ENCODE data around the gene STK32C. TPM values are rescaled to one million over a fixed set of nuclear protein-coding genes. Genes with fewer than 3 reads are reported as not detected.

The STK32C gene
- total and polyA plus RNA-seq, 2 donors (not counting 1 experiment from before 2014, with no cell fraction given) = 9.9 to 16.8 TPM

- Histone ChIP-seq H2AFZ (ENCODE audit: insufficient read depth, low read depth, low read length, poor library complexity, severe bottlenecking) (no peak overlapping the region), H3K79me2 (ENCODE audit: control insufficient read depth, insufficient read depth, low read length) (no peaks in the 10 kb centered on the region), H3K4me1 (ENCODE audit: control insufficient read depth in 2 of 2, insufficient read depth in 2 of 2, low read length in 2 of 2) (no peaks in the 10 kb centered on the region), H4K20me1 (ENCODE audit: control insufficient read depth, insufficient read depth, low read length, poor library complexity, severe bottlenecking) (no peaks in the 10 kb centered on the region), H3K4me3 (ENCODE audit: control extremely low read depth in 1 of 5, extremely low read depth in 1 of 5, insufficient read depth in 1 of 5, low read depth in 2 of 5, low read length in 4 of 5) (no peak overlapping the region), H3K4me2 (replicated peaks; ENCODE audit: low read depth, low read length, poor library complexity, severe bottlenecking) (no peak overlapping the region), H3K9ac (ENCODE audit: low read length) (no peak overlapping the region), H3K9me3 (ENCODE audit: control extremely low read depth in 1 of 3, control insufficient read depth in 2 of 3, insufficient read depth in 1 of 3, low read length in 2 of 3) (no peaks in the 10 kb centered on the region), H3K36me3 (replicated peaks in 1 of 2; ENCODE audit: control extremely low read depth in 1 of 2, control insufficient read depth in 1 of 2, extremely low read depth in 1 of 2, insufficient read depth in 2 of 2, low read length in 1 of 2) (no peaks in the 10 kb centered on the region), H3K27ac (ENCODE audit: low read length in 2 of 2) (no peak overlapping the region), H3K27me3 (replicated peaks in 1 of 4; ENCODE audit: control extremely low read depth in 1 of 4, control insufficient read depth in 3 of 4, insufficient read depth in 4 of 4, low read length in 3 of 4) (no peaks in the 10 kb centered on the region)
- 91% methylated on average over 47 of the region's 48 CpGs for WGBS (ENCODE audit: insufficient coverage)
- ChIA-PET POLR2A (no interaction called here), CTCF (no interaction called here)
- no peaks in the 10 kb centered on the region for H3K9me3 Mint-ChIP-seq (ENCODE audit: insufficient read depth)
- no peak overlapping the region for H3K27ac Mint-ChIP-seq
- intact Hi-C loops (cut with micrococcal nuclease) = no loop called here
- TF ChIP-seq, protein P1, sequence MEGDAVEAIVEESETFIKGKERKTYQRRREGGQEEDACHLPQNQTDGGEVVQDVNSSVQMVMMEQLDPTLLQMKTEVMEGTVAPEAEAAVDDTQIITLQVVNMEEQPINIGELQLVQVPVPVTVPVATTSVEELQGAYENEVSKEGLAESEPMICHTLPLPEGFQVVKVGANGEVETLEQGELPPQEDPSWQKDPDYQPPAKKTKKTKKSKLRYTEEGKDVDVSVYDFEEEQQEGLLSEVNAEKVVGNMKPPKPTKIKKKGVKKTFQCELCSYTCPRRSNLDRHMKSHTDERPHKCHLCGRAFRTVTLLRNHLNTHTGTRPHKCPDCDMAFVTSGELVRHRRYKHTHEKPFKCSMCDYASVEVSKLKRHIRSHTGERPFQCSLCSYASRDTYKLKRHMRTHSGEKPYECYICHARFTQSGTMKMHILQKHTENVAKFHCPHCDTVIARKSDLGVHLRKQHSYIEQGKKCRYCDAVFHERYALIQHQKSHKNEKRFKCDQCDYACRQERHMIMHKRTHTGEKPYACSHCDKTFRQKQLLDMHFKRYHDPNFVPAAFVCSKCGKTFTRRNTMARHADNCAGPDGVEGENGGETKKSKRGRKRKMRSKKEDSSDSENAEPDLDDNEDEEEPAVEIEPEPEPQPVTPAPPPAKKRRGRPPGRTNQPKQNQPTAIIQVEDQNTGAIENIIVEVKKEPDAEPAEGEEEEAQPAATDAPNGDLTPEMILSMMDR (IDR thresholded peaks at IDR 0.05) = no peak
- TF ChIP-seq EZH2 (IDR thresholded peaks at IDR 0.05; ENCODE audit: borderline replicate concordance, insufficient read depth, low read depth, low read length, poor library complexity, severe bottlenecking) = no peak
- no peaks in the 10 kb centered on the region for H3K4me1 Mint-ChIP-seq
- DNase-seq = no peak
- H3K4me3 Mint-ChIP-seq = no peak overlapping the region
- no peaks in the 10 kb centered on the region for H3K27me3 Mint-ChIP-seq
- ATAC-seq (ENCODE audit: low read depth) = no peak
These were observed 105.4 kb downstream of the STK32C start for GRCh38 chr10:132202070-132202970.

All from B cell (primary cell).